HEK293T (cell line): ENCODE measurements around the gene CISD3.

Experiments
- CTCF ChIA-PET: fragments of 350-600 bp; formaldehyde crosslinking; extraction: SDS; loops from one replicate; lab custom pipeline; 2021; ENCODE audit warnings: antibody characterized with exemption, inconsistent platforms; lab: Yijun Ruan, JAX
- POLR2A ChIA-PET: fragments of 350-600 bp; formaldehyde crosslinking; extraction: SDS; loops from one replicate; lab custom pipeline; 2020; ENCODE audit warnings: antibody characterized with exemption, inconsistent platforms; lab: Yijun Ruan, JAX
- DNase-seq: peaks from one replicate; pipeline ENCODE4 v3.0.0; 2012; ENCODE audit warnings: mixed read lengths; ENCODE audit errors: extremely low spot score
- ARNT ChIP-seq: fragments of 450-650 bp; IDR thresholded peaks from 2 replicates; pipeline ENCODE4 v1.6.1; 2017; ENCODE audit warnings: mild to moderate bottlenecking
- BHLHE40 ChIP-seq: fragments of 450-650 bp; IDR thresholded peaks from 2 replicates; pipeline ENCODE4 v1.6.1; 2016; ENCODE audit warnings: mild to moderate bottlenecking, moderate library complexity, borderline replicate concordance
- CTBP1 ChIP-seq: fragments of 450-650 bp; IDR thresholded peaks from 2 replicates; pipeline ENCODE4 v1.6.1; 2016; ENCODE audit warnings: borderline replicate concordance
- FOXA1 ChIP-seq: fragments of 450-650 bp; IDR thresholded peaks from 2 replicates; pipeline ENCODE4 v1.6.1; 2016; ENCODE audit warnings: mild to moderate bottlenecking
- FOXK2 ChIP-seq: fragments of 450-650 bp; IDR thresholded peaks from 2 replicates; pipeline ENCODE4 v1.6.1; 2016; ENCODE audit warnings: mild to moderate bottlenecking
- FOXM1 ChIP-seq: fragments of 450-650 bp; IDR thresholded peaks from 2 replicates; pipeline ENCODE4 v1.6.1; 2017; ENCODE audit warnings: mild to moderate bottlenecking, borderline replicate concordance
- HDGF ChIP-seq: fragments of 450-650 bp; IDR thresholded peaks from 2 replicates; pipeline ENCODE4 v1.6.1; 2017; ENCODE audit warnings: antibody characterized with exemption, borderline replicate concordance
- L3MBTL2 ChIP-seq: fragments of 450-650 bp; conservative IDR thresholded peaks from 2 replicates; pipeline ENCODE4 v1.6.1; 2016; ENCODE audit warnings: mild to moderate bottlenecking
- LEF1 ChIP-seq: fragments of 450-650 bp; IDR thresholded peaks from 2 replicates; pipeline ENCODE4 v1.6.1; 2017; ENCODE audit warnings: mild to moderate bottlenecking, borderline replicate concordance
- NFRKB ChIP-seq: fragments of 450-650 bp; IDR thresholded peaks from 2 replicates; pipeline ENCODE4 v1.6.1; 2016; ENCODE audit warnings: mild to moderate bottlenecking, moderate library complexity
- PKNOX1 ChIP-seq: fragments of 450-650 bp; IDR thresholded peaks from 2 replicates; pipeline ENCODE4 v1.6.1; 2016
- SP1 ChIP-seq: fragments of 450-650 bp; IDR thresholded peaks from 2 replicates; pipeline ENCODE4 v1.6.1; 2017
- SUZ12 ChIP-seq: fragments of 450-650 bp; IDR thresholded peaks from 2 replicates; pipeline ENCODE4 v1.6.1; 2016; ENCODE audit warnings: mild to moderate bottlenecking
- TARDBP ChIP-seq: fragments of 450-650 bp; IDR thresholded peaks from 2 replicates; pipeline ENCODE4 v1.6.1; 2016
- ZNF384 ChIP-seq: fragments of 450-650 bp; IDR thresholded peaks from 2 replicates; pipeline ENCODE4 v1.6.1; 2016

The CISD3 gene

DNA sequence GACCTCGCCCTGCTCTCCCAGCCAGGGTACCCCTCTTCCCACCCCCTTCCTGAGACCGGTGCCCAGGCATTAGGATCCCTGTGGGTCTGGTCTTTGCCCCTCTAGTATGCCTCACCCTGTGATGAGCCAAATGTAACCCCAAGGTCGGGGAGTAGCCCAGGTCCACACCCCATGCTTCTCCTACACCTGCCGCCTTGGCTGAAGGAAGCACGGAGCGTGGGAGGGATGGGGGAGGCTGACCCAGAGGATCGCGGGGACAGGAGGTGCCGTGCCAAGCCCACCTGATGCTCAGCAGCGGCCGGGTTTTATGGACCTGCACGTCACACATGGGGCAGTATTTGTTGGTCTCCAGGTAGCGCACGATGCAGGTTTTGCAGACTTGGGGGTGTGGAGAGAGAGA is 9.2 kb downstream of the CISD3 start:
- no peak for DNase-seq
- TF ChIP-seq LEF1 (no peak), TARDBP (no peak), PKNOX1 (no peak), FOXK2 (no peak)
- ChIA-PET CTCF (no interaction called here), POLR2A (interaction anchor here (1.3 kb wide), 1 partner anchor 11 kb away, joined by 4 read pairs; no protein-coding TSS in a partner anchor)

GRCh38 chr17:38740044-38740443 is 9.9 kb downstream of the CISD3 start:
- DNase-seq: no peak
- TF ChIP-seq FOXM1 (no peak), ARNT (no peak), FOXA1 (no peak), SUZ12 (no peak), ZNF384 (no peak), NFRKB (no peak), L3MBTL2 (no peak), LEF1 (no peak), SP1 (no peak), TARDBP (no peak), BHLHE40 (no peak), FOXK2 (no peak), HDGF (no peak)

GRCh38 chr17:38740806-38741205 is 10.7 kb downstream of the CISD3 start:
- ChIA-PET CTCF (no interaction called here), POLR2A (interaction anchor here (1.3 kb wide), 1 partner anchor 12 kb away, joined by 3 read pairs; the partner anchor contains the start of gene PSMB3)
- DNase-seq: no peak
- TF ChIP-seq FOXM1: no peak
- no peak for TF ChIP-seq ZNF384
- no peak for TF ChIP-seq BHLHE40
- no peak for TF ChIP-seq SUZ12
- no peak for TF ChIP-seq CTBP1
- TF ChIP-seq TARDBP: no peak
- no peak for TF ChIP-seq NFRKB
- no peak for TF ChIP-seq PKNOX1
- no peak for TF ChIP-seq HDGF
- TF ChIP-seq FOXK2: no peak
- no peak for TF ChIP-seq FOXA1

More at GRCh38 chr17:38740044-38740443, 9.9 kb downstream of the CISD3 start:
- ChIA-PET CTCF (no interaction called here), POLR2A (interaction anchor here (1.3 kb wide), 1 partner anchor 13 kb away, joined by 3 read pairs; the partner anchor contains the start of gene PSMB3)

DNA sequence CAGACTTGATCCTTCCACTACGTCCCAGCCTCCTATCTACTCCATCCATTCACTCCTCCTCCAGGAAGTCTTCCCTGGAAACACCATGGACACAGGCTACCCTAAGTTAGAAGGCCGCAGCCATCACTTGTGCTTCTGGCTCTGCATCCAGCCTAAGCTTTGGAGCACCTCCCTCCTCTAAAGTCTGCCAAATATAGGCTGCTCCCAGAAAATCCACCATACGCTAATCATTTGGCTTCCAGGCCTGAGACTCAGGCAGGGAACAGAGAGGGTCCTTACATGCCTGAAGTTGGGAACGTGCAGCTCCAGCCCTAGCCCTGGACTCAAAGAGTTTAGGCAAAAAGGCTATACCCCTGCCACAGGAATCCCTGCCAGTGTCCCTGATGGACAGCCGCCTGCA is 11.3 kb downstream of the CISD3 start:
- ChIA-PET CTCF (no interaction called here), POLR2A (no interaction called here)
- DNase-seq: no peak
- TF ChIP-seq ZNF384: no peak

GRCh38 chr17:38741921-38742410 is 11.8 kb downstream of the CISD3 start:
- CTCF ChIA-PET: no interaction called here
- TF ChIP-seq ZNF384 (no peak), TARDBP (no peak), FOXA1 (no peak), PKNOX1 (no peak), HDGF (no peak)
- no peak for DNase-seq
- POLR2A ChIA-PET: no interaction called here

GRCh38 chr17:38742411-38743308 is 12.5 kb downstream of the CISD3 start:
- no peak for DNase-seq
- TF ChIP-seq PKNOX1: peak; percentile 53
- TF ChIP-seq L3MBTL2: no peak
- no peak for TF ChIP-seq FOXK2
- ChIA-PET CTCF (no interaction called here), POLR2A (interaction anchor here (1.1 kb wide), 1 partner anchor 9 kb away, joined by 5 read pairs; the partner anchor contains the start of gene PSMB3)
